H9 (cell line): Measurements from ENCODE around the gene HSPA4. TPM values are rescaled to one million over a fixed set of nuclear protein-coding genes. Genes with fewer than 3 reads are reported as not detected.

Source experiments
- DNase-seq: peaks from one replicate; pipeline ENCODE4 v3.0.0-alpha.2; 2017
- H2AFZ ChIP-seq: one replicate; pipeline ENCODE4 v1.6.1; 2013; ENCODE audit warnings: mild to moderate bottlenecking, low read length, control low read depth, moderate library complexity
- H2AK5ac ChIP-seq: 2 replicates; pipeline ENCODE4 v1.6.1; 2013; ENCODE audit warnings: low read length, control low read depth, mixed read lengths; ENCODE audit not compliant: insufficient read length
- H2BK120ac ChIP-seq: one replicate; pipeline ENCODE4 v1.6.1; 2013; ENCODE audit warnings: low read depth, mild to moderate bottlenecking, low read length, control low read depth, inconsistent platforms; ENCODE audit not compliant: poor library complexity, severe bottlenecking
- H2BK12ac ChIP-seq: 2 replicates; pipeline ENCODE4 v1.6.1; 2013; ENCODE audit warnings: low read length, control low read depth, mixed read lengths, low read depth; ENCODE audit not compliant: insufficient read length
- H2BK15ac ChIP-seq: 2 replicates; pipeline ENCODE4 v1.6.1; 2013; ENCODE audit warnings: low read depth, low read length, control low read depth
- H2BK20ac ChIP-seq: one replicate; pipeline ENCODE4 v1.6.1; 2013; ENCODE audit warnings: low read depth, mild to moderate bottlenecking, low read length, control low read depth, inconsistent platforms; ENCODE audit not compliant: poor library complexity, severe bottlenecking
- H2BK5ac ChIP-seq: 2 replicates; pipeline ENCODE4 v1.6.1; 2013; ENCODE audit warnings: low read length, control low read depth, mixed read lengths; ENCODE audit not compliant: insufficient read length
- H3K14ac ChIP-seq: 2 replicates; pipeline ENCODE4 v1.6.1; 2013; ENCODE audit warnings: low read length, control low read depth; ENCODE audit not compliant: insufficient read depth
- H3K18ac ChIP-seq: 2 replicates; pipeline ENCODE4 v1.6.1; 2013; ENCODE audit warnings: low read depth, mild to moderate bottlenecking, mixed read lengths, low read length, control low read depth; ENCODE audit not compliant: insufficient read length
- H3K23ac ChIP-seq: 2 replicates; pipeline ENCODE4 v1.6.1; 2013; ENCODE audit warnings: low read length, control low read depth, mixed read lengths, low read depth; ENCODE audit not compliant: insufficient read length
- H3K23me2 ChIP-seq: 2 replicates; pipeline ENCODE4 v1.6.1; 2013; ENCODE audit warnings: low read depth, mild to moderate bottlenecking, mixed read lengths, low read length, control low read depth; ENCODE audit not compliant: insufficient read length, poor library complexity, severe bottlenecking
- H3K27ac ChIP-seq: 2 replicates; pipeline ENCODE4 v1.5.1; 2013; ENCODE audit warnings: low read length, control low read depth, mixed read lengths, low read depth; ENCODE audit not compliant: insufficient read length
- H3K27me3 ChIP-seq: 2 replicates; pipeline ENCODE4 v1.6.1; 2013; ENCODE audit warnings: low read length, control low read depth, inconsistent platforms; ENCODE audit not compliant: insufficient read depth
- H3K4ac ChIP-seq: 2 replicates; pipeline ENCODE4 v1.6.1; 2013; ENCODE audit warnings: low read depth, mild to moderate bottlenecking, control low read depth, inconsistent platforms, low read length, moderate library complexity
- H3K4me1 ChIP-seq: 2 replicates; pipeline ENCODE4 v1.6.1; 2013; ENCODE audit warnings: low read length, control low read depth, inconsistent platforms; ENCODE audit not compliant: insufficient read depth
- H3K4me2 ChIP-seq: 2 replicates; pipeline ENCODE4 v1.6.1; 2013; ENCODE audit warnings: low read length, control low read depth, mixed read lengths; ENCODE audit not compliant: insufficient read length, insufficient read depth
- H3K56ac ChIP-seq: 2 replicates; pipeline ENCODE4 v1.6.1; 2013; ENCODE audit warnings: low read depth, mild to moderate bottlenecking, mixed read lengths, low read length, control low read depth; ENCODE audit not compliant: insufficient read length
- H3K79me1 ChIP-seq: 2 replicates; pipeline ENCODE4 v1.6.1; 2013; ENCODE audit warnings: low read depth, mild to moderate bottlenecking, moderate library complexity, low read length, control low read depth, inconsistent platforms; ENCODE audit not compliant: insufficient read depth, poor library complexity, severe bottlenecking
- H3K79me2 ChIP-seq: 2 replicates; pipeline ENCODE4 v1.6.1; 2013; ENCODE audit warnings: low read length, control low read depth, inconsistent platforms; ENCODE audit not compliant: insufficient read depth
- H3K9ac ChIP-seq: 2 replicates; pipeline ENCODE4 v1.6.1; 2013; ENCODE audit warnings: low read length, control low read depth, mixed read lengths; ENCODE audit not compliant: insufficient read length; ENCODE audit errors: extremely low read depth
- H3K9me3 ChIP-seq: one replicate; pipeline ENCODE4 v1.6.1; 2013; ENCODE audit warnings: low read depth, low read length, inconsistent platforms; ENCODE audit not compliant: control insufficient read depth
- H3T11ph ChIP-seq: one replicate; pipeline ENCODE4 v1.6.1; 2013; ENCODE audit warnings: mild to moderate bottlenecking, low read length, control low read depth, inconsistent platforms
- H4K20me1 ChIP-seq: one replicate; pipeline ENCODE4 v1.6.1; 2013; ENCODE audit not compliant: control insufficient read depth, insufficient read length, insufficient read depth
- H4K5ac ChIP-seq: 2 replicates; pipeline ENCODE4 v1.6.1; 2013; ENCODE audit warnings: low read depth, mild to moderate bottlenecking, mixed read lengths, low read length, control low read depth; ENCODE audit not compliant: insufficient read length
- H4K8ac ChIP-seq: replicated peaks from 2 replicates; pipeline ENCODE4 v1.6.1; 2013; ENCODE audit warnings: low read length, control low read depth, mixed read lengths, low read depth; ENCODE audit not compliant: insufficient read length
- H4K91ac ChIP-seq: 2 replicates; pipeline ENCODE4 v1.6.1; 2013; ENCODE audit warnings: low read depth, mild to moderate bottlenecking, moderate library complexity, mixed read lengths, low read length, control low read depth; ENCODE audit not compliant: insufficient read length
- H3K27ac Mint-ChIP-seq, 3 experiments: 2 replicates in 2 of 3; 3 replicates in 1 of 3; pipeline ENCODE4 v1.8.0; 2020 to 2021; ENCODE audit warnings: mixed read lengths in 3 of 3, mild to moderate bottlenecking in 1 of 3, moderate library complexity in 1 of 3
- H3K27me3 Mint-ChIP-seq: 2 replicates; pipeline ENCODE4 v1.8.0; 2021; ENCODE audit warnings: low read depth, mild to moderate bottlenecking, moderate library complexity, mixed read lengths
- H3K36me3 Mint-ChIP-seq, 3 experiments: 2 replicates in 2 of 3; 3 replicates in 1 of 3; pipeline ENCODE4 v1.8.0; 2020 to 2021; ENCODE audit warnings: low read depth in 3 of 3, mixed read lengths in 3 of 3; ENCODE audit not compliant: insufficient read depth in 1 of 3
- H3K4me1 Mint-ChIP-seq, 2 experiments: 2 replicates each; pipeline ENCODE4 v1.8.0; 2020; ENCODE audit warnings: mixed read lengths in 2 of 2
- H3K4me3 Mint-ChIP-seq, 2 experiments: 2 replicates in 1 of 2; 3 replicates in 1 of 2; pipeline ENCODE4 v1.8.0; 2020 to 2021; ENCODE audit warnings: mild to moderate bottlenecking in 2 of 2, mixed read lengths in 2 of 2, moderate library complexity in 1 of 2
- H3K9me3 Mint-ChIP-seq, 2 experiments: 2 replicates in 1 of 2; 3 replicates in 1 of 2; pipeline ENCODE4 v1.8.0; 2020; ENCODE audit warnings: mild to moderate bottlenecking in 2 of 2, mixed read lengths in 2 of 2, moderate library complexity in 1 of 2
- WGBS: extraction: QIAGEN DNeasy Blood & Tissue Kit; methylation state at CpG from one replicate; pipeline ENCODE4 v1.1.7; 2013; ENCODE audit warnings: missing lambda C conversion rate, low lambda C conversion rate, mixed read lengths; ENCODE audit not compliant: insufficient read length; ENCODE audit errors: extremely low coverage; 5-methylcytosine and 5-hydroxymethylcytosine counted together
- total RNA-seq: library from RNA; stranded (reverse); gene quantifications from 2 replicates; pipeline ENCODE4 v1.2.1, GENCODE V29; 2021
- TF ChIP-seq, protein P1 (sequence below): fragments of 200-600 bp; sonication (generic); conservative IDR thresholded peaks from 3 replicates; pipeline ENCODE4 v1.8.0; 2021; ENCODE audit warnings: antibody characterized with exemption, mild to moderate bottlenecking

The HSPA4 gene
- total RNA-seq, 1 experiment from 2014 or later, result 293 TPM

DNA sequence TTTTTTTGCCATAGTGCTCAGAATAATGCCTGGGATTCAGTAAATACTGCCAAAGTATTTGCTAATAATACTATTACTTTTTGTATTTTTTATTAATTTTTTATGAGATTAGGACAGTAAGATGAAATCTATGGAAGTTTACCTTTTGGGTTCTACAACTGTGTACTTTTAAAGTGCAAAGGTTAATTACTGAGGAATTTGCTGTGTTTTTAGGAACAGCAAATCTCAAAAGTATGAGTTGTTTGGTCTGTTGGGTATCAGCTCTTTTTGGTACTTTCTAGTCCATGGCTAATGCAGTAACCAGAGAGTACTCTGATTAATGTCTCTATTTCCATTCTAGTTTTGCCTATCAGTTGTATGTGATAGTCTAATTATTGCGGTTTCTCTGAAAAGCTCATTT, 5.1 kb downstream of the HSPA4 start:
- no peaks in the 10 kb centered on the region for H3K4me1 ChIP-seq
- Mint-ChIP-seq H3K4me1 (peaks cover 24 to 28% of the 10 kb centered on the region in 2 experiments), H3K4me3 (no peak overlapping the region), H3K27ac (no peak overlapping the region), H3K27me3 (no peaks in the 10 kb centered on the region), H3K9me3 (no peaks in the 10 kb centered on the region; a peak in 1 of 5 replicates), H3K36me3 (peaks cover 8 to 24% (median 10%) of the 10 kb centered on the region in 3 experiments; a peak in 5 of 7 replicates)
- H3K14ac ChIP-seq, result no peak overlapping the region
- no peak overlapping the region for H2BK12ac ChIP-seq
- H3K23me2 ChIP-seq, result peaks cover 3% of the 10 kb centered on the region
- peaks cover 87% of the 10 kb centered on the region for H3K79me2 ChIP-seq
- no peaks in the 10 kb centered on the region for H3K9me3 ChIP-seq
- H3K18ac ChIP-seq, result no peak overlapping the region
- no CpG with 5 or more reads among the region's 1 CpG for WGBS
- H3K4ac ChIP-seq, result no peak overlapping the region
- no peak overlapping the region for H2BK20ac ChIP-seq
- H2AFZ ChIP-seq, result no peak overlapping the region
- no peak overlapping the region for H4K5ac ChIP-seq
- no peak overlapping the region for H3K23ac ChIP-seq
- H3K4me2 ChIP-seq, result no peak overlapping the region
- H2BK5ac ChIP-seq, result no peak overlapping the region
- no peak overlapping the region for H2BK120ac ChIP-seq
- H3T11ph ChIP-seq, result no peak overlapping the region
- DNase-seq, result no peak
- no peak overlapping the region for H3K27ac ChIP-seq
- no peak overlapping the region for H2BK15ac ChIP-seq
- no peak overlapping the region for H4K91ac ChIP-seq
- H3K9ac ChIP-seq, result no peak overlapping the region
- H4K20me1 ChIP-seq, result no peaks in the 10 kb centered on the region
- TF ChIP-seq, protein P1, sequence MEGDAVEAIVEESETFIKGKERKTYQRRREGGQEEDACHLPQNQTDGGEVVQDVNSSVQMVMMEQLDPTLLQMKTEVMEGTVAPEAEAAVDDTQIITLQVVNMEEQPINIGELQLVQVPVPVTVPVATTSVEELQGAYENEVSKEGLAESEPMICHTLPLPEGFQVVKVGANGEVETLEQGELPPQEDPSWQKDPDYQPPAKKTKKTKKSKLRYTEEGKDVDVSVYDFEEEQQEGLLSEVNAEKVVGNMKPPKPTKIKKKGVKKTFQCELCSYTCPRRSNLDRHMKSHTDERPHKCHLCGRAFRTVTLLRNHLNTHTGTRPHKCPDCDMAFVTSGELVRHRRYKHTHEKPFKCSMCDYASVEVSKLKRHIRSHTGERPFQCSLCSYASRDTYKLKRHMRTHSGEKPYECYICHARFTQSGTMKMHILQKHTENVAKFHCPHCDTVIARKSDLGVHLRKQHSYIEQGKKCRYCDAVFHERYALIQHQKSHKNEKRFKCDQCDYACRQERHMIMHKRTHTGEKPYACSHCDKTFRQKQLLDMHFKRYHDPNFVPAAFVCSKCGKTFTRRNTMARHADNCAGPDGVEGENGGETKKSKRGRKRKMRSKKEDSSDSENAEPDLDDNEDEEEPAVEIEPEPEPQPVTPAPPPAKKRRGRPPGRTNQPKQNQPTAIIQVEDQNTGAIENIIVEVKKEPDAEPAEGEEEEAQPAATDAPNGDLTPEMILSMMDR, result no peak
- H3K79me1 ChIP-seq, result peaks cover 6% of the 10 kb centered on the region
- H3K56ac ChIP-seq, result no peak overlapping the region
- no peaks in the 10 kb centered on the region for H3K27me3 ChIP-seq
- no peak overlapping the region for H4K8ac ChIP-seq
- no peak overlapping the region for H2AK5ac ChIP-seq
